Stimulated activated CD8-positive, alpha-beta memory T cell treated with anti-CD3 and anti-CD28 coated beads, Interleukin-4, amount 100 ng/mL, for 48 hours (primary cell): ENCODE data around the gene UGT8.

ENCODE experiments used
- DNase-seq: peaks from one replicate; pipeline ENCODE4 v3.0.0-alpha.2; 2020

UGT8 gene

DNA sequence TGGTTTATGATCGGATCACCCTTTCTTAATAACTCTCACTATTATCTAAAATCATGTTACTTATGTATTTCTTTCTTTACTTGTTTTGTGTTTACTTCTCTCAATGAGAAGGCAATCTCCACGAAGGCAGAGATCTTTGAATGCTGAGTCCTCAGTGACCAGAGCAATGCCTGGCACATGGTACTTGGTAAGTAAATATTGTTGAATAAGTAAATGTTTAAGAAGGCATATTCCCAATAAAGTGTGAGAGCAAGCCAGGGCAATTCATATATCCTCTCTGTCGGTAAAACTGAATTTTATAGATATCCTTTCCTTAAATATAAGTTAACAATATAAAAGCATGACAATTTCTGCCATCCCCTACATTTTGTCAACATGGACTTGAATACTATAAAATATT is 94.4 kb downstream of the UGT8 start:
- no peak for DNase-seq

DNA sequence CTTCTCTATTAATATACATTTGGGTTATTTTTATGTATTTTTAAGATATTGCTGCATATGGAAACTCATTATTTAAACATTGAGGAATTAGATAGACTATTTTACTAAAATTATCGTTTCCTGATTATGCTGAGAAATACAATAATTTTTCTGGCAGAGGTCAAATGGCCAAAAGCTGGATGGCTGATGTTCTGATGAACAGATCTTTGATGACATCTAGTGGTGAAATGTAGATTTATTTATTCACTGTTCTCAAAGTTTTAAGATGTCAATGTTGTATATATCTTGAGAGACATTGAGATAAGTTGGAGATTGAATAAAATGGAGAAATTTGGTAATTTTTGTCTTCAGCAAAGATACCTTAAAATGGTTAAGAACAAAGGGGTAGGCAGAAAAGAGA is 96.2 kb downstream of the UGT8 start:
- no peak for DNase-seq

DNA sequence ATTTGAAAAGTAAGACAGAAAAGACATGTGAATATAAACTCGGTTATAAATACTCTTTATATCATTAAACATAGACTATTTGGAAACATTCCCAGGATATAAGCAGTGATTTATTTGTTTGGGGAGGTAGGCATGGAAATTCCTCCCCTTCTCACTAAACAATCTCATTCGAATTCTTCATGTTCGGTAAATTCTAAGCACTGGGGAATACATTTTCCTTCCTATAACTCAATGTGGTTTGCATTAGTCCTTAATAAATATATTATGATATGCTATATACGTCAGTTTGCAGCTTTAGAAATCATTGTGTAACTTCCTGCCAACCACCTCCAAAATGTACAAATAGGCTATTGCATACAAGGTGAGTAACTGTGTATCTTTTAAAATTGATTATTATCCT is 99.6 kb downstream of the UGT8 start:
- no peak for DNase-seq

DNA sequence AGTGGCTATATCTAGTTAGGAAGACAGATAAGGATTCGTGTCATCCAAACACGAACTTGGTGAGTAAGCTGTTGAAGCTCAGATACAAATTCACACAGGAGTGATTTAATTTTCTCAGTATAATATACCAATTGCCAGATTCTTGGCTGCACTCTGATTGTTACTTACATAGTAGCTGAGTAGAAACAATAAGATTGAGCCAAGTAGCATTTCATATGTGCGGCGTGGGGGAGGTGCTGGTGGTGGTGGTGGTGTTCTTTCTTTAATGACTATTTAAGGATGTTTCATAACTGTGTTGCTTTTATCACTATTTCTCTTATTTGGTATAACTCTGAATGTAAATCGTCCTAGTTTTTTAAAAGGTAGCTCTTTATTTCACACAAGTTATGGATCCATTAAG is 102.9 kb downstream of the UGT8 start:
- DNase-seq = no peak

DNA sequence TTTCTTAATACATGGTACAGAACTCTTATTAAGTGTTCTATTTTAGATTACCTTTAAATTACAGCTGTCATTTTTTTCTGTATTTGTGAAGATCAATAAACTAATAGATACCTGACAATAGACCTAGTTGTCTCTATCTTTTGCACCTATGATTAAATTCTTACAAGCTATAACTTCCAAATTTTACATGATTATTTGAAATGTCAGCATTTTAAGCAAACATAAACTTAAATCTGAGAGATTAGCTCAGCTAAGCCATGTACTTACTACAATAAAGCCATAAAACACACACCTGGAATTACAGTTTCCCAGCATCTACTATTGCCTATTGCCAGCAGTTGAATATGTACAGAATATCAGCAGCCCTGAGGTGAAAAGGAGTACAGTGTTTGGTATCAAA is 118.8 kb downstream of the UGT8 start:
- DNase-seq = no peak

DNA sequence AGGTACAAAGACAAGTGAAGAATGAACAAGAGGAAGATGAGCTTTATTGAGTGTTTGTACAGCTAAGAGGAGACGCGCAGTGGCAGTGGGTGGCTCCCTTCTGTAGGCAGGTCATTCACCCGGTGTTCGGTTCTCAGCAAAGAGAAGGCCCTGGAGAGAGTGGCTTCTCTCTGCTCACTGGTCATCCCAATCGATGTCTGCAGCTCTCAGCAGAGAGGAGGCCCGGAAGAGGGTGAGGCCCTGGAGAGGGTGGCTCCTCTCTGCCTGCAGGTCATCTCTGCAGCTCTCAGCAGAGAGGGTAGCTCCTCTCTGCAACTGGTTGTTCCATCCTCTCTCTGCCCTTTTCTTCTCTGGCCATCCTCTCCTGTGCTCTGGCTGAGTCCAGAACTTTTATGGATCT is 126.5 kb downstream of the UGT8 start:
- no peak for DNase-seq

DNA sequence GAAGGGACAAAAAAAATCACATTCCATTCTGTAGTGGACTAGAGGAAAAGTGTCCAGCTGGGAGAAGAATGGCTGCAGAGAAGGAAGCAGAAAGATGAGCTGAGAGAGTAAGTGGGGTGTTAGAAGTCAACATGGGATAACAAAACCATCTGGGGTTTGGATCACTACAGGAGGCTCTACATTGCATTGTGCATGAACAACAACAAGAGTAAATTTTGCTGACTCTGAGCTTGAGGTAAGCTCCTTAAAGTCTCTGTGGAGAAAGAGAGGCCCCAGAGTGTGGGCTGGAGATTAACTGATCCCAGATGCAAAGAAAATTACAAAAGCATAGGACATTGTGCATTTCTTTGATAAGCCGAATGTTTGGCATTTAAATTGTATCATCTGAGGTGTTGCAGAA is 128.9 kb downstream of the UGT8 start:
- DNase-seq = no peak
